Activated CD8-positive, alpha-beta memory T cell treated with anti-CD3 and anti-CD28 coated beads for 36 hours (primary cell): Measurements from ENCODE around the gene TIAM1. TPM values are rescaled to one million over a fixed set of nuclear protein-coding genes. Genes with fewer than 3 reads are reported as not detected.

Experiments used
- CTCF ChIA-PET: fragments of 350-600 bp; sonication (Branson Sonifier 250); formaldehyde crosslinking; loops from one replicate; lab custom pipeline; 2021; ENCODE audit warnings: antibody characterized with exemption; lab: Charles Lee
- POLR2A ChIA-PET: fragments of 350-600 bp; sonication (Branson Sonifier 250); formaldehyde crosslinking; loops from one replicate; lab custom pipeline; 2021; ENCODE audit warnings: antibody characterized with exemption; lab: Charles Lee
- total RNA-seq, 2 experiments: library from RNA; stranded (reverse); gene quantifications; one replicate each; pipeline ENCODE4 v1.2.3, GENCODE V29; 2021

Gene TIAM1
- total RNA-seq, 2 experiments from 2014 or later: 28.8 to 31.0 TPM

GRCh38 chr21:31337086-31337485 is 7.0 kb downstream of the TIAM1 start:
- CTCF ChIA-PET: no interaction called here
- POLR2A ChIA-PET: no interaction called here

GRCh38 chr21:31336739-31337040 is 7.4 kb downstream of the TIAM1 start:
- CTCF ChIA-PET: no interaction called here
- POLR2A ChIA-PET: no interaction called here

GRCh38 chr21:31335957-31336738 is 7.9 kb downstream of the TIAM1 start:
- CTCF ChIA-PET: interaction anchor here (0.6 kb wide), 1 partner anchor 49 kb away, joined by 3 read pairs; no protein-coding TSS in a partner anchor
- POLR2A ChIA-PET: interaction anchor here (0.7 kb wide), 1 partner anchor 19 kb away, joined by 15 read pairs; no protein-coding TSS in a partner anchor

GRCh38 chr21:31334648-31335121 is 9.4 kb downstream of the TIAM1 start:
- POLR2A ChIA-PET: no interaction called here
- CTCF ChIA-PET: no interaction called here

GRCh38 chr21:31332525-31332924 is 11.5 kb downstream of the TIAM1 start:
- ChIA-PET POLR2A (interaction anchor here (0.6 kb wide), 1 partner anchor 114 kb away, joined by 5 read pairs; no protein-coding TSS in a partner anchor), CTCF (interaction anchor here (0.6 to 1.0 kb wide), 3 partner anchors 23 to 140 kb away, joined by 3 to 4 read pairs (median 3); no protein-coding TSS in a partner anchor)

GRCh38 chr21:31331231-31331630 is 12.8 kb downstream of the TIAM1 start:
- ChIA-PET CTCF (no interaction called here), POLR2A (no interaction called here)

- ChIA-PET CTCF (no interaction called here), POLR2A (no interaction called here)
Observed at GRCh38 chr21:31330144-31330483, 13.9 kb downstream of the TIAM1 start.

- POLR2A ChIA-PET: no interaction called here
- CTCF ChIA-PET: no interaction called here
Observed at GRCh38 chr21:31329456-31330143, 14.5 kb downstream of the TIAM1 start.

GRCh38 chr21:31326522-31327242 is 17.4 kb downstream of the TIAM1 start:
- ChIA-PET CTCF (interaction anchor here (0.6 to 1.2 kb wide), 3 partner anchors 13 to 254 kb away, joined by 3 to 4 read pairs (median 3); no protein-coding TSS in a partner anchor), POLR2A (interaction anchor here (0.7 to 1.3 kb wide), 2 partner anchors 16 to 145 kb away, joined by 6 read pairs; no protein-coding TSS in a partner anchor)

- CTCF ChIA-PET: no interaction called here
- POLR2A ChIA-PET: no interaction called here
Observed at GRCh38 chr21:31318971-31319370, 25.1 kb downstream of the TIAM1 start.

GRCh38 chr21:31317688-31318087 is 26.4 kb downstream of the TIAM1 start:
- CTCF ChIA-PET: no interaction called here
- POLR2A ChIA-PET: no interaction called here

- ChIA-PET CTCF (interaction anchor here (0.6 kb wide), 1 partner anchor 53 kb away, joined by 3 read pairs; no protein-coding TSS in a partner anchor), POLR2A (no interaction called here)
Observed at GRCh38 chr21:31316488-31317169, 27.4 kb downstream of the TIAM1 start.

GRCh38 chr21:31316072-31316471 is 28.0 kb downstream of the TIAM1 start:
- POLR2A ChIA-PET: no interaction called here
- CTCF ChIA-PET: no interaction called here

- POLR2A ChIA-PET: no interaction called here
- CTCF ChIA-PET: no interaction called here
Observed at GRCh38 chr21:31310750-31311149, 33.3 kb downstream of the TIAM1 start.

GRCh38 chr21:31308584-31308983 is 35.5 kb downstream of the TIAM1 start:
- POLR2A ChIA-PET: no interaction called here
- CTCF ChIA-PET: no interaction called here

GRCh38 chr21:31305888-31306287 is 38.2 kb downstream of the TIAM1 start:
- ChIA-PET CTCF (no interaction called here), POLR2A (no interaction called here)

GRCh38 chr21:31299291-31300147 is 44.5 kb downstream of the TIAM1 start:
- POLR2A ChIA-PET: interaction anchor here (0.6 kb wide), 1 partner anchor 110 kb away, joined by 9 read pairs; no protein-coding TSS in a partner anchor
- CTCF ChIA-PET: interaction anchor here (1.3 kb wide), 1 partner anchor 12 kb away, joined by 3 read pairs; no protein-coding TSS in a partner anchor
